DOHH2 (cell line): Measurements from ENCODE around the gene NUP50.

Source experiments
- H3F3A ChIP-seq: fragments of 200-600 bp; sonication (generic), shearing (Covaris generic); 2 replicates; pipeline ENCODE4 v1.6.0; 2016; ENCODE audit warnings: antibody characterized with exemption, mild to moderate bottlenecking; ENCODE audit not compliant: control insufficient read depth, insufficient read depth
- H3K27ac ChIP-seq: fragments of 200-600 bp; sonication (generic); 2 replicates; pipeline ENCODE4 v1.5.1; 2014; ENCODE audit warnings: low read depth, mild to moderate bottlenecking, low read length, moderate library complexity
- H3K27me3 ChIP-seq: fragments of 200-600 bp; sonication (generic); 2 replicates; pipeline ENCODE4 v1.6.1; 2014; ENCODE audit warnings: mild to moderate bottlenecking, low read length, mixed read lengths; ENCODE audit not compliant: control insufficient read depth
- H3K36me3 ChIP-seq: fragments of 200-600 bp; sonication (generic); 2 replicates; pipeline ENCODE4 v1.6.1; 2014; ENCODE audit warnings: mild to moderate bottlenecking, low read length, moderate library complexity, mixed read lengths; ENCODE audit not compliant: control insufficient read depth
- H3K4me1 ChIP-seq: fragments of 200-600 bp; sonication (generic); 2 replicates; pipeline ENCODE4 v1.6.1; 2014; ENCODE audit warnings: mild to moderate bottlenecking, low read length, mixed read lengths; ENCODE audit not compliant: control insufficient read depth
- H3K4me2 ChIP-seq: fragments of 200-600 bp; sonication (generic); 2 replicates; pipeline ENCODE4 v1.6.0; 2014; ENCODE audit warnings: mild to moderate bottlenecking, low read length, moderate library complexity
- H3K4me3 ChIP-seq: fragments of 200-600 bp; sonication (generic); 2 replicates; pipeline ENCODE4 v1.5.1; 2014; ENCODE audit warnings: mild to moderate bottlenecking, low read length, mixed read lengths
- H3K79me2 ChIP-seq: fragments of 200-600 bp; sonication (generic); 2 replicates; pipeline ENCODE4 v1.6.1; 2014; ENCODE audit warnings: mild to moderate bottlenecking, low read length, mixed read lengths; ENCODE audit not compliant: control insufficient read depth
- H3K9me2 ChIP-seq: fragments of 200-600 bp; sonication (generic); replicated peaks from 2 replicates; pipeline ENCODE4 v1.6.1; 2014; ENCODE audit warnings: mild to moderate bottlenecking, low read length, mixed read lengths; ENCODE audit not compliant: control insufficient read depth
- H3K9me3 ChIP-seq: fragments of 200-600 bp; sonication (generic); 2 replicates; pipeline ENCODE4 v1.6.1; 2014; ENCODE audit warnings: antibody characterized with exemption, low read length, mixed read lengths; ENCODE audit not compliant: control insufficient read depth, insufficient read depth
- H4K20me1 ChIP-seq: fragments of 200-600 bp; sonication (generic); 2 replicates; pipeline ENCODE4 v1.6.0; 2014; ENCODE audit warnings: low read depth, mild to moderate bottlenecking, antibody characterized with exemption, low read length, moderate library complexity; ENCODE audit not compliant: control insufficient read depth, insufficient read depth
- EZH2phosphoT487 ChIP-seq: fragments of 200-600 bp; sonication (generic); IDR thresholded peaks from 2 replicates; pipeline ENCODE4 v1.6.1; 2017; ENCODE audit warnings: borderline replicate concordance, mild to moderate bottlenecking, antibody characterized with exemption, low read length, moderate library complexity, mixed read lengths
- TF ChIP-seq, protein P1 (sequence below): fragments of 200-600 bp; sonication (generic); IDR thresholded peaks from one replicate; pipeline ENCODE4 v1.5.1; 2014; ENCODE audit warnings: antibody characterized with exemption, mild to moderate bottlenecking, low read depth, low read length; ENCODE audit not compliant: poor library complexity, severe bottlenecking

NUP50 gene

DNA sequence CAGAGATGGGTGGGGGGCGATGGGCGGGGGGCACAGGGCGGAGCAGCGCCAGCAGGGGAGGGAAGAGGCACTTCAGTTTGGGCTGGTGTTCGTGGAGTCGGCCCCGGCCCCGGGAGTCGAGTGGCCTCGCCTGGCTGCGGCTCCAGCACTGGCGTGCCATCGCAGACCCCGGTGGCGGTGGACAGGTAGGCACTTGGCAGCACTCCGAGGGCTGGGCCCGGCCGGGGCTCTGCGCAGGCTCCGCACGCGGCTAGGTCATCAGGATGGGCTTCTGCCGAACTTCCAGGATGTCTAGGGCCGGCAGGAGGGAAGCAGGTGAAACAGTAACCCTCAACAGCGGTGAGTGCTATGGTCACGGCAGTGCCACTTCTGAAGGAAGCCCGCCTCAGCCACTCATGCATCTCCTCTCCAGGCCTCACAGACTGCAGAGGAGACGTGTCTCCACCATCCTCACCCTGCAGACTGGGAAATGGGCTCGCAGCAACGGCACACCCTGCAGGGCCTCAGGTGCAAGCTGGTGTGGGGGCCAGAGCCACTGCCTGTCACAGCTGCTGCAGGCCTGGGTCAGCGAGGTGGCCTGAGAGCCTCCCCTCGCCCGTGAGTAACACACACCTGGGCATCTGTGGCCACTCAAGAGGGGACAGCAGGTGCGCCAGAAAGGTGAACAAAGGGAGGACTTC, 33.3 kb downstream of the NUP50 start:
- Histone ChIP-seq H3K27ac (no peak overlapping the region), H3F3A (peaks cover 7% of the 10 kb centered on the region), H4K20me1 (no peaks in the 10 kb centered on the region)

DNA sequence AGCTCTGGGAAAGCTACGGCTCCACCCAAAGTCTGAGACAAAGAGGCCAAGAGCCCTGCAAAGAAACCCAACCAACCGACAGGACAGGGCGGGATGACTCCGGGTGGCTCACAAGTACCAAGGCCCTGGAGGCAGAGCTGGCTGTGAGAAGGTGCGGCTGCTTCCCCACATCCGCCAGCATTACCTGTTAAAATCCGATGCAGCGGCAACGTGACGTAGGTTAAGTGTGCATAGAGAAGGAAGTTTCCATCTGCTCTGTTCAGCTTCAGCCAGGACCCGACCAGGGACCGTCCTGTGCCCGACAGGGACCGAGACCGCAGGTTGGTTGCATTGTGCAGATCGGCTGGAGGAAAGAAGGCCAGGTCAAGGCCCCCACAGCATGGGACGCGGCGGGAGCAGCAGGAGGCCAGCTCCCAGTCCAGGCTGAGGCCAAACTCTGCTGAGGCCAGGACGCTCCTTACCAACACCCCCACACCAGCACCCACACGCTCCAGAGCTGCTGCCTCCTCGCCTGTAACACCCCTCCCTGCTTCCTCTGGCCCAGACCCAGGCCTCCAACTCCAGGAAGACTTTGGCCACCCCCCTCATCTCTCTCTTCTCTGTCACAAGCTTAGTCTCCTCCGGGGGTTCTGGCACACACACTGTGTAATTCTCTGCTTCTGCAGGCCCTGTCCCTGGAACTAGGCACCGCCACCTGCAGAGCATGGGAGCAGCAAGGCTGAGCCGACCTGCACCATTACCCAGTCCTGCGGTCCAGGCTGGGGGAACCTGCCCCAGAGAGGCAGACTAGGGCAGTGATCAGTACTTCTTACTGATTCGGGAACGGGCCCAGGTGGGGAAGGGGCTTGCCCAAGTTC, 34.1 kb downstream of the NUP50 start:
- no peak for TF ChIP-seq EZH2phosphoT487
- TF ChIP-seq, protein P1, sequence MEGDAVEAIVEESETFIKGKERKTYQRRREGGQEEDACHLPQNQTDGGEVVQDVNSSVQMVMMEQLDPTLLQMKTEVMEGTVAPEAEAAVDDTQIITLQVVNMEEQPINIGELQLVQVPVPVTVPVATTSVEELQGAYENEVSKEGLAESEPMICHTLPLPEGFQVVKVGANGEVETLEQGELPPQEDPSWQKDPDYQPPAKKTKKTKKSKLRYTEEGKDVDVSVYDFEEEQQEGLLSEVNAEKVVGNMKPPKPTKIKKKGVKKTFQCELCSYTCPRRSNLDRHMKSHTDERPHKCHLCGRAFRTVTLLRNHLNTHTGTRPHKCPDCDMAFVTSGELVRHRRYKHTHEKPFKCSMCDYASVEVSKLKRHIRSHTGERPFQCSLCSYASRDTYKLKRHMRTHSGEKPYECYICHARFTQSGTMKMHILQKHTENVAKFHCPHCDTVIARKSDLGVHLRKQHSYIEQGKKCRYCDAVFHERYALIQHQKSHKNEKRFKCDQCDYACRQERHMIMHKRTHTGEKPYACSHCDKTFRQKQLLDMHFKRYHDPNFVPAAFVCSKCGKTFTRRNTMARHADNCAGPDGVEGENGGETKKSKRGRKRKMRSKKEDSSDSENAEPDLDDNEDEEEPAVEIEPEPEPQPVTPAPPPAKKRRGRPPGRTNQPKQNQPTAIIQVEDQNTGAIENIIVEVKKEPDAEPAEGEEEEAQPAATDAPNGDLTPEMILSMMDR, result no peak
- peaks cover 4% of the 10 kb centered on the region for H3F3A ChIP-seq
- no peaks in the 10 kb centered on the region for H3K9me3 ChIP-seq
- H3K4me3 ChIP-seq, result no peak overlapping the region
- H3K27ac ChIP-seq, result no peak overlapping the region
- no peaks in the 10 kb centered on the region for H3K27me3 ChIP-seq
- no peaks in the 10 kb centered on the region for H3K4me1 ChIP-seq
- no peak overlapping the region for H3K4me2 ChIP-seq
- H3K36me3 ChIP-seq, result peaks cover 39% of the 10 kb centered on the region
- H4K20me1 ChIP-seq, result no peaks in the 10 kb centered on the region
- no peaks in the 10 kb centered on the region for H3K79me2 ChIP-seq
- H3K9me2 ChIP-seq, result no peaks in the 10 kb centered on the region

More for the DNA sequence above, 33.3 kb downstream of the NUP50 start:
- H3K9me3 ChIP-seq, result no peaks in the 10 kb centered on the region
- TF ChIP-seq, protein P1, result no peak
- no peak for TF ChIP-seq EZH2phosphoT487
- no peaks in the 10 kb centered on the region for H3K4me1 ChIP-seq
- H3K9me2 ChIP-seq, result no peaks in the 10 kb centered on the region
- H3K4me2 ChIP-seq, result no peak overlapping the region
- H3K4me3 ChIP-seq, result no peak overlapping the region
- H3K27me3 ChIP-seq, result no peaks in the 10 kb centered on the region
- H3K36me3 ChIP-seq, result peaks cover 35% of the 10 kb centered on the region
- no peaks in the 10 kb centered on the region for H3K79me2 ChIP-seq

DNA sequence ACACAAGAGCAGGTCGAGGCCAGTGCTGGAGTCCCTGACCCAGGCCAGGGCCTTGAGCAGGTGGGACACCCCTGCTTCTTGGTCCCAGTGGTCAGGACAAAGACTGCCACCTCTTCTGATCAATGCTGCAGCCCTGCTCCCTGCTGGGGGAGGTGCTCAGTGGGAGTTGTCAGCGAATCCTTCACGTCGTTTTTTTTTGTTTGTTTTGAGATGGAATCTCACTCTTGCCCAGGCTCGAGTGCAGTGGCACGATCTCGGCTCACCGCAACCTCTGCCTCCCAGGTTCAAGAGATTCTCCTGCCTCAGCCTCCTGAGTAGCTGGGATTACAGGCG, 34.7 kb downstream of the NUP50 start:
- Histone ChIP-seq H3K36me3 (peaks cover 41% of the 10 kb centered on the region), H3F3A (no peaks in the 10 kb centered on the region), H3K4me1 (no peaks in the 10 kb centered on the region), H3K4me3 (no peak overlapping the region), H3K9me2 (no peaks in the 10 kb centered on the region), H3K79me2 (no peaks in the 10 kb centered on the region), H3K9me3 (no peaks in the 10 kb centered on the region), H3K4me2 (no peak overlapping the region), H4K20me1 (no peaks in the 10 kb centered on the region), H3K27me3 (no peaks in the 10 kb centered on the region), H3K27ac (no peak overlapping the region)
- TF ChIP-seq, protein P1, result no peak
- TF ChIP-seq EZH2phosphoT487, result no peak
